Transverse colon (tissue), 3 donors: ENCODE measurements around the gene ZNF892.

ENCODE experiments used
- POLR2A ChIP-seq: fragments of 450-650 bp; IDR thresholded peaks from one replicate; pipeline ENCODE4 v1.6.1; 2016; ENCODE audit warnings: antibody characterized with exemption, mild to moderate bottlenecking, moderate library complexity
- TF ChIP-seq, protein P1 (sequence below), 5 experiments: fragments of 200-600 bp in 3 of 5; fragments of 450-650 bp in 2 of 5; sonication (generic) in 3 of 5; IDR thresholded peaks; 1 replicate in 2 of 5; 2 replicates in 3 of 5; pipeline ENCODE4 v1.5.1; 2016 to 2017; ENCODE audit warnings: antibody characterized with exemption in 5 of 5, inconsistent platforms in 3 of 5, mild to moderate bottlenecking in 2 of 5, moderate library complexity in 1 of 5

DNA sequence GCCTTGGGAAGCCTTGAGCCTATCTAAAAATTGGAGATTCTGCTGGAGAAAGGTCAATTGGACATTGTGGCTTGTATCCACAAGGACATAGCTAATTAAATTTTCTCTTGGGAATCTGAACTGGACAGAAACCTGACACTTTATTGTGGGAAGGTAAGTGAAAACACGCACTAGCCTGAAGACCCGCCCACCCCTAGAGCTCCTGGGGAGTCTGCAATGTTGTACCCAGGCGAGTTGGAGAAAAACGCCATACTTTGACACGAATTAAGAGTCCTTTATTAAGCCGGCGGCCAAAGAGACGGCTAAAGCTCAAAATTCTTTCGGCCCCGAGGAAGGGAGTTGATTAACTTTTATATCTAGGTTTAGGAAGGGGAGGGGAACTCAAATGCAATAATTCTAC lies 1.2 kb upstream of the ZNF892 start:
- TF ChIP-seq, protein P1, sequence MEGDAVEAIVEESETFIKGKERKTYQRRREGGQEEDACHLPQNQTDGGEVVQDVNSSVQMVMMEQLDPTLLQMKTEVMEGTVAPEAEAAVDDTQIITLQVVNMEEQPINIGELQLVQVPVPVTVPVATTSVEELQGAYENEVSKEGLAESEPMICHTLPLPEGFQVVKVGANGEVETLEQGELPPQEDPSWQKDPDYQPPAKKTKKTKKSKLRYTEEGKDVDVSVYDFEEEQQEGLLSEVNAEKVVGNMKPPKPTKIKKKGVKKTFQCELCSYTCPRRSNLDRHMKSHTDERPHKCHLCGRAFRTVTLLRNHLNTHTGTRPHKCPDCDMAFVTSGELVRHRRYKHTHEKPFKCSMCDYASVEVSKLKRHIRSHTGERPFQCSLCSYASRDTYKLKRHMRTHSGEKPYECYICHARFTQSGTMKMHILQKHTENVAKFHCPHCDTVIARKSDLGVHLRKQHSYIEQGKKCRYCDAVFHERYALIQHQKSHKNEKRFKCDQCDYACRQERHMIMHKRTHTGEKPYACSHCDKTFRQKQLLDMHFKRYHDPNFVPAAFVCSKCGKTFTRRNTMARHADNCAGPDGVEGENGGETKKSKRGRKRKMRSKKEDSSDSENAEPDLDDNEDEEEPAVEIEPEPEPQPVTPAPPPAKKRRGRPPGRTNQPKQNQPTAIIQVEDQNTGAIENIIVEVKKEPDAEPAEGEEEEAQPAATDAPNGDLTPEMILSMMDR (IDR thresholded peaks at IDR 0.05), result no peak
- TF ChIP-seq POLR2A, result no peak
